ENCODE measurements around the gene PGAP3.

GRCh38 chr17:39652587-39653315, 35.1 kb downstream of the PGAP3 start:
- TF ChIP-seq CTCF (IDR thresholded peaks at IDR 0.05) (no peak), POLR2AphosphoS5 (IDR thresholded peaks at IDR 0.05) (no peak), POLR2A (IDR thresholded peaks at IDR 0.05) (no peak)
